Measurements from ENCODE around the gene PLCH2.

GRCh38 chr1:2452932-2453315, 23.2 kb upstream of the PLCH2 start:
- TF ChIP-seq, protein P1, sequence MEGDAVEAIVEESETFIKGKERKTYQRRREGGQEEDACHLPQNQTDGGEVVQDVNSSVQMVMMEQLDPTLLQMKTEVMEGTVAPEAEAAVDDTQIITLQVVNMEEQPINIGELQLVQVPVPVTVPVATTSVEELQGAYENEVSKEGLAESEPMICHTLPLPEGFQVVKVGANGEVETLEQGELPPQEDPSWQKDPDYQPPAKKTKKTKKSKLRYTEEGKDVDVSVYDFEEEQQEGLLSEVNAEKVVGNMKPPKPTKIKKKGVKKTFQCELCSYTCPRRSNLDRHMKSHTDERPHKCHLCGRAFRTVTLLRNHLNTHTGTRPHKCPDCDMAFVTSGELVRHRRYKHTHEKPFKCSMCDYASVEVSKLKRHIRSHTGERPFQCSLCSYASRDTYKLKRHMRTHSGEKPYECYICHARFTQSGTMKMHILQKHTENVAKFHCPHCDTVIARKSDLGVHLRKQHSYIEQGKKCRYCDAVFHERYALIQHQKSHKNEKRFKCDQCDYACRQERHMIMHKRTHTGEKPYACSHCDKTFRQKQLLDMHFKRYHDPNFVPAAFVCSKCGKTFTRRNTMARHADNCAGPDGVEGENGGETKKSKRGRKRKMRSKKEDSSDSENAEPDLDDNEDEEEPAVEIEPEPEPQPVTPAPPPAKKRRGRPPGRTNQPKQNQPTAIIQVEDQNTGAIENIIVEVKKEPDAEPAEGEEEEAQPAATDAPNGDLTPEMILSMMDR (IDR thresholded peaks at IDR 0.05), result no peak
- no peak for TF ChIP-seq EZH2 (IDR thresholded peaks at IDR 0.05; ENCODE audit: borderline replicate concordance, insufficient read depth, low read depth, low read length, poor library complexity, severe bottlenecking)

Data from B cell (primary cell).